Spleen (tissue), 11 donors: ENCODE measurements around the gene GFPT1. TPM values are rescaled to one million over a fixed set of nuclear protein-coding genes. Genes with fewer than 3 reads are reported as not detected.

Experiments
- DNase-seq: peaks from one replicate; pipeline ENCODE4 v3.0.0-alpha.2; 2020
- H3K27ac ChIP-seq, 8 donors: fragments of 200-600 bp; sonication (generic) in 7 of 8; 1 replicate in 4 of 8; 2 replicates in 4 of 8; pipeline versions ENCODE4 v1.5.0 to v1.8.0; 2016 to 2021; ENCODE audit warnings: inconsistent platforms in 4 of 8, mild to moderate bottlenecking in 4 of 8, moderate library complexity in 1 of 8
- H3K27me3 ChIP-seq, 7 donors: fragments of 200-600 bp; sonication (generic) in 6 of 7; replicated peaks in 1 of 7; 1 replicate in 4 of 7; 2 replicates in 3 of 7; pipeline versions ENCODE4 v1.5.0 to v1.8.0; 2016 to 2021; ENCODE audit warnings: inconsistent platforms in 3 of 7, mild to moderate bottlenecking in 1 of 7
- H3K36me3 ChIP-seq, 6 donors: fragments of 200-600 bp; sonication (generic) in 5 of 6; 1 replicate in 4 of 6; 2 replicates in 2 of 6; pipeline versions ENCODE4 v1.5.0 to v1.8.0; 2016 to 2021; ENCODE audit warnings: inconsistent platforms in 2 of 6
- H3K4me1 ChIP-seq, 6 donors: fragments of 200-600 bp; sonication (generic) in 5 of 6; 1 replicate in 3 of 6; 2 replicates in 3 of 6; pipeline versions ENCODE4 v1.5.0 to v1.8.0; 2016 to 2021; ENCODE audit warnings: inconsistent platforms in 3 of 6
- H3K4me3 ChIP-seq, 8 donors: fragments of 200-600 bp; sonication (generic) in 7 of 8; 1 replicate in 4 of 8; 2 replicates in 4 of 8; pipeline versions ENCODE4 v1.5.0 to v1.8.0; 2016 to 2021; ENCODE audit warnings: inconsistent platforms in 4 of 8, mild to moderate bottlenecking in 4 of 8, moderate library complexity in 2 of 8
- H3K9me3 ChIP-seq, 8 donors: fragments of 200-600 bp; sonication (generic) in 7 of 8; 1 replicate in 4 of 8; 2 replicates in 4 of 8; pipeline versions ENCODE4 v1.5.0 to v1.8.0; 2016 to 2021; ENCODE audit warnings: inconsistent platforms in 4 of 8
- POLR2A ChIP-seq, 3 donors: fragments of 450-650 bp; IDR thresholded peaks; one replicate each; pipeline ENCODE4 v1.5.1; 2017; ENCODE audit warnings: antibody characterized with exemption in 3 of 3, mild to moderate bottlenecking in 1 of 3
- POLR2AphosphoS5 ChIP-seq, 3 donors: sonication (generic); formaldehyde crosslinking; IDR thresholded peaks; one replicate each; pipeline ENCODE4 v1.5.1; 2017; ENCODE audit warnings: antibody characterized with exemption in 3 of 3
- WGBS, 5 donors: extraction: QIAGEN DNeasy Blood & Tissue Kit in 3 of 5; methylation state at CpG; one replicate each; pipeline versions ENCODE4 v1.1.5 to v1.1.7; 2013 to 2018; 5-methylcytosine and 5-hydroxymethylcytosine counted together
- intact Hi-C: fragments of 100-400 bp; cut with DNase I; formaldehyde crosslinking; loops from one replicate; pipeline ENCODE4 v1.15.0; 2023; ENCODE audit warnings: low total_unique reads
- polyA plus RNA-seq, 3 donors: library from polyadenylated mRNA; stranded (reverse); fragments of 200-250 nt; gene quantifications; one replicate each; pipeline ENCODE4 v1.2.1, GENCODE V29; 2013
- total RNA-seq, 7 donors: library from RNA; depleted of rRNA in 3 of 7; stranded (reverse); fragments of >200 nt in 3 of 7; fragmentation: NEBNext Ultra II Directional in 4 of 7; extraction: Animal tissue kit (Norgen Biotek cat#: 25700) in 4 of 7; gene quantifications; one replicate each; pipeline versions ENCODE4 v1.1.0 to v1.2.1, GENCODE V29; 2016 to 2021
- TF ChIP-seq, protein P1 (sequence below), 11 experiments: fragments of 200-600 bp in 7 of 11; fragments of 450-650 bp in 4 of 11; sonication (generic) in 4 of 11; IDR thresholded peaks in 8 of 11; conservative IDR thresholded peaks in 3 of 11; 1 replicate in 7 of 11; 2 replicates in 4 of 11; pipeline versions ENCODE4 v1.4.0 to v1.8.0; 2016 to 2021; ENCODE audit warnings: antibody characterized with exemption in 11 of 11, inconsistent platforms in 4 of 11, mild to moderate bottlenecking in 1 of 11
- donor health status: healthy with polysubstance abuse.
- donor health status: DM: no; HTN: no; CAD: no; lungs with moderate emphysema.
- donor health status: DM: no; HTN: no; CAD: no.
- donor health status: Bipolar disorder and iron deficiency.
- donor health status: healthy.
- donor health status: DM: no; HTN: no; CAD: no.
- donor health status: DM: yes; HTN: yes; CAD: no.

The GFPT1 gene
- total and polyA plus RNA-seq, 10 donors, result 2.4 to 27.7 (median 19.9) TPM

DNA sequence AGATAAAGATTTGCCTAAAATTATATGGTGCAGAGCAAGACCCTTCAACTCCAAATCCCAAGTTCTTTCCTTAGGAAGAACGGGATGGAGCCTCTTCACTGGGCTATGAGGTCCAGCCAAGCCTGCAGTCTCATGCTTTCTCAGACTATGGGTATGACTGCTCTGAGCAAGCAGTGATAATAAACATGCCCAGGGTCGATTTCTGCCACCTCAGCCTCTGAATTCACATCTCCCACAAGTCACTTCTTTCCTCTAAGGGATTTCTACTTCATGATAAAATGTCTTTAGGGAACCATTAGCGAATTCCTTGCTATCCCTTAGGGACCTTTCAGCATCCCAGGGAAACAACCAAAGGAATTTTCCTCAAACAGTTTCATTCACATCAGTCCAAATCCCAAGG is 94.8 kb downstream of the GFPT1 start:
- H3K27me3 ChIP-seq, result no peaks in the 10 kb centered on the region
- intact Hi-C loops, result no loop called here
- TF ChIP-seq POLR2A (IDR thresholded peaks at IDR 0.05) (no peak), POLR2AphosphoS5 (IDR thresholded peaks at IDR 0.05) (no peak)
- TF ChIP-seq, protein P1, sequence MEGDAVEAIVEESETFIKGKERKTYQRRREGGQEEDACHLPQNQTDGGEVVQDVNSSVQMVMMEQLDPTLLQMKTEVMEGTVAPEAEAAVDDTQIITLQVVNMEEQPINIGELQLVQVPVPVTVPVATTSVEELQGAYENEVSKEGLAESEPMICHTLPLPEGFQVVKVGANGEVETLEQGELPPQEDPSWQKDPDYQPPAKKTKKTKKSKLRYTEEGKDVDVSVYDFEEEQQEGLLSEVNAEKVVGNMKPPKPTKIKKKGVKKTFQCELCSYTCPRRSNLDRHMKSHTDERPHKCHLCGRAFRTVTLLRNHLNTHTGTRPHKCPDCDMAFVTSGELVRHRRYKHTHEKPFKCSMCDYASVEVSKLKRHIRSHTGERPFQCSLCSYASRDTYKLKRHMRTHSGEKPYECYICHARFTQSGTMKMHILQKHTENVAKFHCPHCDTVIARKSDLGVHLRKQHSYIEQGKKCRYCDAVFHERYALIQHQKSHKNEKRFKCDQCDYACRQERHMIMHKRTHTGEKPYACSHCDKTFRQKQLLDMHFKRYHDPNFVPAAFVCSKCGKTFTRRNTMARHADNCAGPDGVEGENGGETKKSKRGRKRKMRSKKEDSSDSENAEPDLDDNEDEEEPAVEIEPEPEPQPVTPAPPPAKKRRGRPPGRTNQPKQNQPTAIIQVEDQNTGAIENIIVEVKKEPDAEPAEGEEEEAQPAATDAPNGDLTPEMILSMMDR (IDR thresholded peaks at IDR 0.05 in 8 of 11, conservative IDR thresholded peaks at IDR 0.05 in 3 of 11), result no peak
- H3K36me3 ChIP-seq, result no peaks in the 10 kb centered on the region
- H3K4me1 ChIP-seq, result no peaks in the 10 kb centered on the region
- H3K4me3 ChIP-seq, result no peak overlapping the region
- no peak for DNase-seq
- H3K9me3 ChIP-seq, result no peaks in the 10 kb centered on the region
- 59 to 82% (median 75%) methylated on average over 3 of the region's 3 CpGs for WGBS, 5 donors
- H3K27ac ChIP-seq, result no peak overlapping the region

DNA sequence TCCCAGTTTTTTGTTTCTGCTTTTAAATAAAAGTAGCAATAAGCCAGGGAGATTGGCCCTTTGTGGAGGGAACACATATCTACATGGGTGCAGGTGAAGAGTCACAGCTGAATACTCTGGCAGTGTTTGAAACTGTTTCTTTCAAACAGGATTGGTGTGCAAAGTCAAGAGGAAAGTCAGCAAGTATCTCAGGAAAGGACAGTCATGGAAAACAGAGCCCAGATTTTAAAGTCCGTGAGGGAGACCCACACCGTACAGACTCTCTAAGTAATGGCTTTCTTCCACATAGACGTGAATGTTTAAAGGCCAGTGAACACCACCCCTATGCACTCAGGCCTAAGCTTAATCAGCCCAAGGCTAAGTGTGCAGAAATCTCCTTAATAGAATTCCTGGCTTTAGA is 95.3 kb downstream of the GFPT1 start:
- TF ChIP-seq POLR2AphosphoS5 (IDR thresholded peaks at IDR 0.05) (no peak), POLR2A (IDR thresholded peaks at IDR 0.05) (no peak)
- TF ChIP-seq, protein P1 (IDR thresholded peaks at IDR 0.05 in 8 of 11, conservative IDR thresholded peaks at IDR 0.05 in 3 of 11), result no peak
- 92 to 98% (median 94%) methylated on average over 3 of the region's 3 CpGs for WGBS, 5 donors
- H3K4me1 ChIP-seq, result no peaks in the 10 kb centered on the region
- no peak for DNase-seq
- no peak overlapping the region for H3K27ac ChIP-seq
- H3K9me3 ChIP-seq, result no peaks in the 10 kb centered on the region
- H3K27me3 ChIP-seq, result no peaks in the 10 kb centered on the region
- H3K36me3 ChIP-seq, result no peaks in the 10 kb centered on the region
- intact Hi-C loops, result no loop called here
- H3K4me3 ChIP-seq, result no peak overlapping the region

DNA sequence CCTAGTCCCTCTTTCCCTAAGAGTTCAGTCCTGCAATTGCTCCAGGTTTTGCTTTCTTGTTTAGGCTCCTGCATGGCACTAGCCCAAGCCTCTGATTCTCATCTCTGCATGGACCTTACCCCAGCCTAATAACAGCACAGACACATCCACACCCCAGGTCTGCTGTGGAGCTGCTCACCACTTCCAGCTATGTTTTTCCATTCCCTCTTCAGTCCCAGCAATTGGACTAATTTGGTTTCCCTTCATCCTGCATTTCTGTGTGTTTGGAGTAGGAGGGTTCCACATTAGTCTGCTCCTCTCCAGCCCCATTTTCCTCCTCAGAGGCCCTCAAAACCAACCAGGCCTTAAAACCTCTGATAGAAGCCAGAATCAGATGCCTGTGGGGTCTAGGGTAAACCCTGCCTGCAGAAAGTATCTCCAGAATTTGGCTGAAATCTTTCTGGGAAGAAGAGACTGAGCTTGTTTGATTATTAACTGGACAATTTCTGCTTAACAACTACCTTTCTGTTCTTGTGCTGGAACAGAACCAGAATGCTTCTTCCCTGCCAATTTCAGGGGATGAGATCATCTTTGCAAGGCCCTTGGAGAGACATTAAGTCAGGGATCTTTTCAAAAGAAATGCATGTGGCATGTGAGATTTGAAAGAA is 95.9 kb downstream of the GFPT1 start:
- TF ChIP-seq POLR2AphosphoS5 (IDR thresholded peaks at IDR 0.05) (no peak), POLR2A (IDR thresholded peaks at IDR 0.05) (no peak)
- TF ChIP-seq, protein P1 (IDR thresholded peaks at IDR 0.05 in 8 of 11, conservative IDR thresholded peaks at IDR 0.05 in 3 of 11), result no peak
- H3K27ac ChIP-seq, result no peak overlapping the region
- DNase-seq, result no peak
- no peaks in the 10 kb centered on the region for H3K9me3 ChIP-seq
- no peaks in the 10 kb centered on the region for H3K36me3 ChIP-seq
- intact Hi-C loops, result no loop called here
- no peaks in the 10 kb centered on the region for H3K27me3 ChIP-seq
- H3K4me1 ChIP-seq, result no peaks in the 10 kb centered on the region
- H3K4me3 ChIP-seq, result no peak overlapping the region

DNA sequence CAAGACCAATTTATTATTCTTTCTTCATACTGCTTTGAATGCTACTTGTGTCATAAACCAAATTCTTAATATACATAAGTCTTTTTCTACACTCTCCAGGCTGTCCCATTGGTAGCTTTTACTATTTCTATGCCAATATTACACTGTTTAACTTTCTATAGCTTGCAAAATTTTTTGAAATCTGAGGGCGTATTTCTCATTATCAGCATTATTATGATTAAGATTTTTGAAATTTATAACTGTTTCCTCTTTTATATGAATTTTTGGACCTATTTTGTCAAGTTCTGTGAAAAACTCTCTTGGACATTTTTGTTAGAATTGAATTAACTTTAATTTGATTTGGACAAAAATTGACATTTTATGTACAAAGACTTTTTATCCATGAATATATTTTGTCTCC is 98.6 kb downstream of the GFPT1 start:
- Histone ChIP-seq H3K36me3 (no peaks in the 10 kb centered on the region), H3K4me1 (no peaks in the 10 kb centered on the region), H3K27ac (no peak overlapping the region), H3K27me3 (no peaks in the 10 kb centered on the region), H3K4me3 (no peak overlapping the region), H3K9me3 (no peaks in the 10 kb centered on the region)
- DNase-seq, result no peak
- TF ChIP-seq, protein P1 (IDR thresholded peaks at IDR 0.05 in 8 of 11, conservative IDR thresholded peaks at IDR 0.05 in 3 of 11), result no peak
- TF ChIP-seq POLR2AphosphoS5 (IDR thresholded peaks at IDR 0.05) (no peak), POLR2A (IDR thresholded peaks at IDR 0.05) (no peak)
- WGBS, 5 donors, result 86 to 97% (median 91%) methylated on average over 1 of the region's 1 CpG
- intact Hi-C loops, result no loop called here
